Muscle layer of duodenum (tissue), 2 donors: Measurements from ENCODE around the gene SSMEM1.
"Not testable (repeated sequence)": the region's sequence is repeated elsewhere in the genome, so short reads cannot be mapped to it uniquely, and the experiment has no call there.

Experiments
- H3K27ac ChIP-seq: one replicate; pipeline ENCODE4 v1.7.0; 2013; ENCODE audit warnings: mild to moderate bottlenecking, low read length
- H3K27me3 ChIP-seq: one replicate; pipeline ENCODE4 v1.7.0; 2013; ENCODE audit warnings: low read depth, mild to moderate bottlenecking, control low read depth, low read length
- H3K36me3 ChIP-seq, 2 donors: one replicate each; pipeline ENCODE4 v1.7.0; 2013; ENCODE audit warnings: low read length in 2 of 2, control low read depth in 1 of 2, mild to moderate bottlenecking in 1 of 2; ENCODE audit not compliant: insufficient read depth in 2 of 2, control insufficient read depth in 1 of 2
- H3K4me1 ChIP-seq, 2 donors: one replicate each; pipeline ENCODE4 v1.7.0; 2013; ENCODE audit warnings: low read length in 2 of 2, mild to moderate bottlenecking in 2 of 2, control low read depth in 1 of 2, moderate library complexity in 1 of 2; ENCODE audit not compliant: insufficient read depth in 2 of 2, control insufficient read depth in 1 of 2
- H3K4me3 ChIP-seq, 2 donors: one replicate each; pipeline ENCODE4 v1.7.0; 2013; ENCODE audit warnings: low read length in 2 of 2, low read depth in 1 of 2, mild to moderate bottlenecking in 1 of 2
- H3K9me3 ChIP-seq, 2 donors: one replicate each; pipeline ENCODE4 v1.7.0; 2013; ENCODE audit warnings: low read length in 2 of 2, control low read depth in 1 of 2, mild to moderate bottlenecking in 1 of 2; ENCODE audit not compliant: control insufficient read depth in 1 of 2
- donor health status: healthy.

SSMEM1 gene, protein sequence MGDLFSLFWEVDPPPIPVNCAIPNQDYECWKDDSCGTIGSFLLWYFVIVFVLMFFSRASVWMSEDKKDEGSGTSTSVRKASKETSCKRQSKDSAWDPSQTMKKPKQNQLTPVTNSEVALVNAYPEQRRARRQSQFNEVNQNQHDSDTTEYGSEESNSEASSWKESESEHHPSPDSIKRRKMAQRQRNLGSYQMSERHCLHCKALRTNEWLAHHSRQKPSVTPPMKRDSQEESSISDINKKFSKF

DNA sequence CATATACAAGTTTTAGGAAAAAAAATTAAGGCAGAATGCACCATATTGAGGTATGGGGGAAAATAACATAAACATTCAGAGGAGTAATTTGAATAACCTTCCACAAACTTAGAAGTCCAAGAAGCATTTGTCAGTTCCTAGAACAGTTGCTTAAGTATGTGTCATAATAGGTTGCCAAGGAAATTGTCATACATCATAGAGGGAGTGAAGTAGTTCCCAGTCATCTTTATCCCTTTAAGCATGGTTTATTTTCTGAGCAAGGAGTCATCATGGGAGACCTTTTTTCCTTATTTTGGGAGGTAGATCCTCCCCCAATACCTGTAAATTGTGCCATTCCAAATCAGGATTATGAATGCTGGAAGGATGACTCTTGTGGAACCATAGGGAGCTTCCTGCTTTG, at the start of gene SSMEM1:
TSS of gene SSMEM1 (plus strand) at position 219 of the 400 bp plus-strand sequence. CDS start at position 270, 51 bp downstream.
- no peaks in the 10 kb centered on the region for H3K27me3 ChIP-seq
- H3K9me3 ChIP-seq, result no peaks in the 10 kb centered on the region
- H3K27ac ChIP-seq, result no peak within 1 kb of the TSS
- H3K4me1 ChIP-seq, result no peaks in the 10 kb centered on the region
- no peak within 1 kb of the TSS for H3K4me3 ChIP-seq
- H3K36me3 ChIP-seq, result peaks cover 0 to 8% of the 10 kb centered on the region in 2 donors

DNA sequence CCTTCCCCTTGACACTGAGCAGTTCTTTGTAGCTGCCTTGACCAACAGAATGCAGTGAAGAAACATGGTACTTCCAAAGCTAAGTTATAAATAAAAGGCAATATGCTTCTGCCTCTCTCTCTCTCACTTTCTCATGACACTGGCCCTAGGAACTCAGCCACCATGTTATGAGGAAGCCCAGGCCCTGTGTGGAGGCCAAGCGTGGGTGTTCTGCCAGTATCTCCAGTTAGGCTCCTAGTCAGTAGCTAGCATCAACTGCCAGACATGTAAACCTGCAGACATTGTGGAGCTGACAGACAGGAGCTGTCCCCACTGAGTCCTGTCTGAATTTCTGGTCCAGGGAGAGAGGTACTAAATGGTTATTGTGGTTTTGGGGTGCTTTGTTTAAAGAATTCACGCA, 47.6 kb upstream of the SSMEM1 start:
- Histone ChIP-seq H3K4me3 (no peak overlapping the region), H3K27me3 (no peaks in the 10 kb centered on the region), H3K4me1 (no peaks in the 10 kb centered on the region), H3K36me3 (peaks cover 18 to 41% of the 10 kb centered on the region in 2 donors), H3K9me3 (peaks cover 0 to 11% of the 10 kb centered on the region in 2 donors), H3K27ac (no peak overlapping the region)

DNA sequence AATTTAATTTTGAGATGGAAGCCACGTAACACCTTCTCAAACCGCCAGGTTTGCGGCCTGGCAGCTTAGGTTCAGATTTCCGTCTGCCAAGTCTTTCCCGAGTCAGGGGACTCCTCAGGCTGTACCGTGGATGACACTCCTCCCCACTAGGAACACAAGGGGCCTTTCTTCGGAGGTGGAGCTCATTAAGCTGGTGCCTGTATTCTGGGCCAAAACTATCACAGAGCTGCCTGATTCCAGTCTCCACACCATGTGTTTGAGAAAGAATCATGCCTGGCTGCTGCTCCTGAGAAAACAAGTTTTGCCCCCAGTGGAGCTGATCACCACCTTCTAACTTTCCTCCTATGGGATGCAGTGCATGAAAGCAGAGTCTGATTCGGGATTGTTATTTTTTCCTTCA, 47.2 kb upstream of the SSMEM1 start:
- no peak overlapping the region for H3K27ac ChIP-seq
- H3K27me3 ChIP-seq, result no peaks in the 10 kb centered on the region
- H3K9me3 ChIP-seq, result peaks cover 0 to 11% of the 10 kb centered on the region in 2 donors
- H3K4me1 ChIP-seq, result no peaks in the 10 kb centered on the region
- no peak overlapping the region for H3K4me3 ChIP-seq
- H3K36me3 ChIP-seq, result peaks cover 22 to 41% of the 10 kb centered on the region in 2 donors

GRCh38 chr7:130162196-130162595, 45.5 kb upstream of the SSMEM1 start:
- H3K36me3 ChIP-seq, result peaks cover 26 to 41% of the 10 kb centered on the region in 2 donors
- no peaks in the 10 kb centered on the region for H3K27me3 ChIP-seq
- no peak overlapping the region for H3K4me3 ChIP-seq
- H3K9me3 ChIP-seq, result peaks cover 0 to 6% of the 10 kb centered on the region in 2 donors
- H3K4me1 ChIP-seq, result no peaks in the 10 kb centered on the region
- no peak overlapping the region for H3K27ac ChIP-seq

- H3K36me3 ChIP-seq, result peaks cover 27 to 32% of the 10 kb centered on the region in 2 donors
- H3K27ac ChIP-seq, result no peak overlapping the region
Observed at GRCh38 chr7:130174237-130174959, 33.3 kb upstream of the SSMEM1 start.

DNA sequence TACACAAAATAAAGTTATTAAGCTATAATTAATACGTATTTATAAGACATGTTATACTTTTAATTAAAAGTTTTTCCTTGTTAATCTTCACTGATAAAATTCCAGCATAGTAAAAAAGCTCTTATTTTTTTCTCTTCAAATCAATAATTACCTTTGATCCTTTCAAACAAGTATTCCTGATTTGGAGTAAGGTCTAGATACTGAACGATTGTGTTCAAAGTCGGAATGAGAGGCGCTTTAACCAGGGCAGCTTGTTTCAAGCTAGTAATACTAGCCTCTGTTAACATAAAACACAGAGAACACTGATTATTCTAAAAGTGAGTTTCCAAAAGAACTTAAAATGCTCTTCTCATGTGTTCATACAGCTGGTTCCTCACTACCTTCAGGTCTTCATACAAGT, 29.4 kb upstream of the SSMEM1 start:
- H3K27ac ChIP-seq, result no peak overlapping the region
- H3K9me3 ChIP-seq, result no peaks in the 10 kb centered on the region
- H3K27me3 ChIP-seq, result no peaks in the 10 kb centered on the region
- no peak overlapping the region for H3K4me3 ChIP-seq
- H3K36me3 ChIP-seq, result peaks cover 30 to 35% of the 10 kb centered on the region in 2 donors
- H3K4me1 ChIP-seq, result no peaks in the 10 kb centered on the region

More at GRCh38 chr7:130174237-130174959, 33.3 kb upstream of the SSMEM1 start:
- no peaks in the 10 kb centered on the region for H3K4me1 ChIP-seq
- no peaks in the 10 kb centered on the region for H3K9me3 ChIP-seq
- H3K27me3 ChIP-seq, result no peaks in the 10 kb centered on the region
- no peak overlapping the region for H3K4me3 ChIP-seq

DNA sequence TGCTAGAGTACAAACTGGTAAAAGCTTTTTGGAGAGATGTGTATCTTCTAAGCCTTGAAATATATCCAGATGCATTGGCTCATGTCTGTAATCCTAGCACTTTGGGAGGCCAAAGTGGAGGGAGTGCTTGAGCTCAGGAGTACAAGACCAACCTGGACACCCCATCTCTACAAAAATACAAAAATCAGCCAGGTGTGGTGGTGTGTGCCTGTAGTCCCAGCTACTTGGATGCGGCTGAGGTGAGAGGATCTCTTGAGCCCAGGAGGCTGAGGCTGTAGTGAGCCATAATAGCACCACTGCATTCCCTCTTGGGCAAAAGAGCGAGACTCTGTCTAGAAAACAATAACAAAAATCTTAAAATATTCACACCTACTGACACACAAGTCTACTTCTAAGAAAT, 28.0 kb upstream of the SSMEM1 start:
- Histone ChIP-seq H3K27ac (no peak overlapping the region), H3K36me3 (peaks cover 30 to 40% of the 10 kb centered on the region in 2 donors), H3K4me3 (no peak overlapping the region), H3K4me1 (no peaks in the 10 kb centered on the region), H3K9me3 (no peaks in the 10 kb centered on the region), H3K27me3 (no peaks in the 10 kb centered on the region)

DNA sequence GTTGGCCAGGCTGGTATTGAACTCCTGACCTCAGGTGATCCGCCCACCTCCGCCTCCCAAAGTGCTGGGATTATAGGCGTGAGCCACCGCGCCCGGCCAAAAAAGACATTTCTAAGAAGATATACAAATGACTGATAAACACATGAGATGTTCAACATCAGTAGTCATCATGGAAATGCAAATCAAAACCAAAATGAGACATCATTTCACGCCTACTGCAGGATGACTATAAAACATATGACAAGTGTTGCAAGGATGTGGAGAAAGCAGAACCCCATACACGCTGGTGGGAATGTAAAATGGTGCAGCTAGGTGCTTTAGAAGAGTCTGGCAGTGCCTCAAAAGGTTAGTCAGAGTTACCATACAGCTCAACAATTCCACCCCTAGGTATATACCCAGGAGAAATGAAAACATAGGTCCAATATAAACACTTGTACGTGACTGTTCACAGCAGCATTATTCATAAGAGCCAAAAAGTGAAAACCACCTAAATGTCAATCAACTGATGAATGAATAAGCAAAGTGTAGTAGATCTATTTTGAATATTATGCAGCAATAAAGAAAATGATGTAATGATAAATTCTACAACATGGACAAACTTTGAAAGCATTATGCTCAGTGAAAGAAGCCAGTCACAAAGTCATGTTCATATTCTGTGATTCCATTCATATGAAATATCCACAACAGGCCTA, 26.9 kb upstream of the SSMEM1 start:
- Histone ChIP-seq H3K27ac (no peak overlapping the region), H3K4me3 (no peak overlapping the region), H3K27me3 (no peaks in the 10 kb centered on the region), H3K4me1 (no peaks in the 10 kb centered on the region), H3K9me3 (no peaks in the 10 kb centered on the region), H3K36me3 (peaks cover 36 to 46% of the 10 kb centered on the region in 2 donors)

GRCh38 chr7:130181263-130181605, 26.4 kb upstream of the SSMEM1 start:
- Histone ChIP-seq H3K27ac (no peak overlapping the region), H3K27me3 (no peaks in the 10 kb centered on the region), H3K4me3 (no peak overlapping the region), H3K4me1 (no peaks in the 10 kb centered on the region), H3K9me3 (no peaks in the 10 kb centered on the region), H3K36me3 (peaks cover 36 to 46% of the 10 kb centered on the region in 2 donors)

DNA sequence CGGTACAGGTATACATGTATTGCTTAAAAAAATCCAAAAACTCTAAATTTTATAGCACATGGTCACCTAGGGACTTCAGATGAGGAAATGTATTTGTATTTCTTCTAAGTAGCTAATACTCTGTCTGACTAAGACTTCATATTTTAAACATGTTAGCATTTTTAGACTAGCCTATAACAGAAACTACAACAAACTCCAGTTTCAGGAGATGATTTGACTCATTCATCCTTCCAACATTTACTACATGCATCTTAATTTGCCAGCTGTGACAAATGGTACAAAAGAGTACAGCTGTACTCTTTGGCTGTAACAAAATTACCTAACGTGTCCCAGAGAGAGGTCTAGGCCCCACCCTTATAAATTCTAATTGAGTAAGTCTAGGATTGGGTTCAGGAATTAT, 24.7 kb upstream of the SSMEM1 start:
- Histone ChIP-seq H3K9me3 (no peaks in the 10 kb centered on the region), H3K36me3 (peaks cover 37 to 46% of the 10 kb centered on the region in 2 donors), H3K4me3 (no peak overlapping the region), H3K27ac (no peak overlapping the region), H3K4me1 (no peaks in the 10 kb centered on the region), H3K27me3 (no peaks in the 10 kb centered on the region)

DNA sequence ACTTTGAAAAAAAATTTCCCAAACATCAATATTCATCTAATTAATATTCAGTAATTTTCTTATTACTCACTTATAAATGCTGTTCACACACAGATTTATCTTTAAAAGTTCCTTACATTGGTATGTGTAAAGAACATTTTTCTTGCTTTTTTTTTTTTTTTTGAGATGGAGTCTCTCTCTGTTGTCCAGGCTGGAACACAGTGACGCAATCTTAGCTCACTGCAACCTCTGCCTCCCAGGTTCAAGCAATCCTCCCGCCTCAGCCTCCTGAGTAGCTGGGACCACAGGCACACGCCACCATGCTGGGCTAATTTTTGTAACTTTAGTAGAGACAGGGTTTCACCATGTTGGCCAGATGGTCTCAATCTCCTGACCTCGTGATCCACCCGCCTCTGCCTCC, 23.3 kb upstream of the SSMEM1 start:
- not testable (repeated sequence) for H3K27ac ChIP-seq, H3K4me1 ChIP-seq, H3K4me3 ChIP-seq, H3K9me3 ChIP-seq, H3K27me3 ChIP-seq
- H3K36me3 ChIP-seq, result peaks cover 38 to 39% of the 10 kb centered on the region in 2 donors
